Measurements from ENCODE around the gene ARL16.

DNA sequence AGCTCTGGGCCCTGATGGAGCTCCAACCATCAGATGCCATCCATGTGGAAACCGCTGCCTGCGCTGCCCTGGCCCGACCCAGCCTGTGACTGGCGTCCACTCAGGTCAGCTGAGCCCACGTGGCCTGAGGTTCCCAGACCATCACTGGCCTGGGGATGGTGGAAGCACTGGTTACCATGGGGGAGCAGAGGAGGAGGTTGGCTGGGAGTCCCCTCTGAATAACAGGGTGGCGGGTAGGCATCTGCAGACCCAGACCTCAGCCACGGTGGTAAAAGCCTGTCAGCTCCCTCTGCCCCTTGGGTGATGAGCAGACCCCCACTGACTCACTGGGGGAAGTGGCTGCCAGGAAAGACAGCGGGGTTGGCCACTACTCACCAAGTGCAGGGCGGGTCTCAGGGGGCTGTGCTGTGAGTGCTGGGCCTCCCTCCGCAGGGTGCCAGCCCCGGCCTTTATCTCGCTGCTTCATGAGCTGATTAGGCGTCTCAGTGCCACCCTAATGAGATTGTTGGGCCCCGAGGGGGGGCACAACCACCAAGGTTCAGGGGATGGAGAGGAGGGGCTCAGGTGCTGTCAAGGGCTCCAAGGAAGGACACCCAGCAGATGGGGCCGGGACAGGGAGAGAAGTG is 27.4 kb downstream of the ARL16 start, which contains the start of gene PDE6G:
- TF ChIP-seq, protein P1, sequence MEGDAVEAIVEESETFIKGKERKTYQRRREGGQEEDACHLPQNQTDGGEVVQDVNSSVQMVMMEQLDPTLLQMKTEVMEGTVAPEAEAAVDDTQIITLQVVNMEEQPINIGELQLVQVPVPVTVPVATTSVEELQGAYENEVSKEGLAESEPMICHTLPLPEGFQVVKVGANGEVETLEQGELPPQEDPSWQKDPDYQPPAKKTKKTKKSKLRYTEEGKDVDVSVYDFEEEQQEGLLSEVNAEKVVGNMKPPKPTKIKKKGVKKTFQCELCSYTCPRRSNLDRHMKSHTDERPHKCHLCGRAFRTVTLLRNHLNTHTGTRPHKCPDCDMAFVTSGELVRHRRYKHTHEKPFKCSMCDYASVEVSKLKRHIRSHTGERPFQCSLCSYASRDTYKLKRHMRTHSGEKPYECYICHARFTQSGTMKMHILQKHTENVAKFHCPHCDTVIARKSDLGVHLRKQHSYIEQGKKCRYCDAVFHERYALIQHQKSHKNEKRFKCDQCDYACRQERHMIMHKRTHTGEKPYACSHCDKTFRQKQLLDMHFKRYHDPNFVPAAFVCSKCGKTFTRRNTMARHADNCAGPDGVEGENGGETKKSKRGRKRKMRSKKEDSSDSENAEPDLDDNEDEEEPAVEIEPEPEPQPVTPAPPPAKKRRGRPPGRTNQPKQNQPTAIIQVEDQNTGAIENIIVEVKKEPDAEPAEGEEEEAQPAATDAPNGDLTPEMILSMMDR (IDR thresholded peaks at IDR 0.05; ENCODE audit: insufficient read depth, low read depth, low read length), result no peak
- no peak for TF ChIP-seq EZH2 (IDR thresholded peaks at IDR 0.05; ENCODE audit: insufficient read depth, low read length)

Measured in astrocyte (in vitro differentiated cells and primary cell).